ENCODE results near the gene DYNLT4.
"Not testable (repeated sequence)": the region's sequence is repeated elsewhere in the genome, so short reads cannot be mapped to it uniquely, and the experiment has no call there.

The DYNLT4 gene

GRCh38 chr1:44828003-44828651, 21.0 kb upstream of the DYNLT4 start:
- DNase-seq, result no peak

GRCh38 chr1:44827197-44828002, 20.2 kb upstream of the DYNLT4 start:
- DNase-seq, result no peak

GRCh38 chr1:44826375-44827196, 19.4 kb upstream of the DYNLT4 start:
- DNase-seq, result no peak

- not testable (repeated sequence) for DNase-seq
Measured at GRCh38 chr1:44824392-44824791, 17.2 kb upstream of the DYNLT4 start.

- no peak for DNase-seq
Measured at GRCh38 chr1:44822981-44823451, 15.9 kb upstream of the DYNLT4 start.

- no peak for DNase-seq
Measured at GRCh38 chr1:44822131-44822701, 15.1 kb upstream of the DYNLT4 start.

GRCh38 chr1:44821240-44821715, 14.1 kb upstream of the DYNLT4 start:
- no peak for DNase-seq

- no peak for DNase-seq
Measured at GRCh38 chr1:44820328-44821239, 13.4 kb upstream of the DYNLT4 start.

GRCh38 chr1:44819608-44820327, 12.6 kb upstream of the DYNLT4 start:
- peak; percentile 81 for DNase-seq

GRCh38 chr1:44819196-44819607, 12.1 kb upstream of the DYNLT4 start:
- no peak for DNase-seq

GRCh38 chr1:44817771-44818495, 10.8 kb upstream of the DYNLT4 start:
- no peak for DNase-seq

GRCh38 chr1:44817307-44817706, 10.2 kb upstream of the DYNLT4 start:
- DNase-seq, result no peak

- DNase-seq, result not testable (repeated sequence)
Measured at GRCh38 chr1:44815926-44816325, 8.8 kb upstream of the DYNLT4 start.

- no peak for DNase-seq
Measured at GRCh38 chr1:44812822-44813543, 5.8 kb upstream of the DYNLT4 start.

GRCh38 chr1:44811234-44811633, 4.1 kb upstream of the DYNLT4 start:
- DNase-seq, result no peak

- DNase-seq, result not testable (repeated sequence)
Measured at GRCh38 chr1:44810762-44811105, 3.6 kb upstream of the DYNLT4 start.

GRCh38 chr1:44810101-44810761, 3.1 kb upstream of the DYNLT4 start:
- DNase-seq, result no peak

- DNase-seq, result peak; percentile 74
Measured at GRCh38 chr1:44808938-44809917, 2.1 kb upstream of the DYNLT4 start.

Data from activated CD4-positive, CD25-positive, alpha-beta regulatory T cell treated with anti-CD3 and anti-CD28 coated beads, Interleukin-2, amount 50 U/mL, for 72 hours (primary cell).